Smooth muscle cell (in vitro differentiated cells): ENCODE data around the gene TFAP2C. TPM values are rescaled to one million over a fixed set of nuclear protein-coding genes. Genes with fewer than 3 reads are reported as not detected.

ENCODE experiments used
- DNase-seq: peaks from one replicate; lab custom pipeline; 2025; ENCODE audit not compliant: unreplicated experiment; lab: John Stamatoyannopoulos, UW
- H2AFZ ChIP-seq: fragments of 200-600 bp; sonication (generic); 2 replicates; pipeline ENCODE4 v1.6.0; 2016; ENCODE audit warnings: antibody characterized with exemption, low read depth, mild to moderate bottlenecking
- H3F3A ChIP-seq: fragments of 200-600 bp; sonication (generic); 2 replicates; pipeline ENCODE4 v1.6.0; 2017; ENCODE audit warnings: antibody characterized with exemption, low read depth
- H3K27ac ChIP-seq: fragments of 200-600 bp; sonication (generic); 2 replicates; pipeline ENCODE4 v1.5.1; 2016; ENCODE audit warnings: low read depth, mild to moderate bottlenecking
- H3K27me3 ChIP-seq: fragments of 200-600 bp; sonication (generic); 2 replicates; pipeline ENCODE4 v1.6.1; 2016; ENCODE audit warnings: low read depth, mild to moderate bottlenecking
- H3K36me3 ChIP-seq: fragments of 200-600 bp; sonication (generic); 2 replicates; pipeline ENCODE4 v1.5.1; 2016; ENCODE audit warnings: low read depth
- H3K4me1 ChIP-seq: fragments of 200-600 bp; sonication (generic); 2 replicates; pipeline ENCODE4 v1.5.1; 2016; ENCODE audit warnings: low read depth
- H3K4me2 ChIP-seq: fragments of 200-600 bp; sonication (generic); 2 replicates; pipeline ENCODE4 v1.6.0; 2016; ENCODE audit warnings: mild to moderate bottlenecking
- H3K4me3 ChIP-seq: fragments of 200-600 bp; sonication (generic); 2 replicates; pipeline ENCODE4 v1.5.1; 2016; ENCODE audit warnings: mild to moderate bottlenecking
- H3K79me2 ChIP-seq: fragments of 200-600 bp; sonication (generic); 2 replicates; pipeline ENCODE4 v1.6.0; 2016; ENCODE audit warnings: low read depth, mild to moderate bottlenecking
- H3K9ac ChIP-seq: fragments of 200-600 bp; sonication (generic); 2 replicates; pipeline ENCODE4 v1.6.0; 2016; ENCODE audit warnings: low read depth
- H3K9me3 ChIP-seq: fragments of 200-600 bp; sonication (generic); replicated peaks from 2 replicates; pipeline ENCODE4 v1.5.1; 2016; ENCODE audit warnings: low read depth
- H4K20me1 ChIP-seq: fragments of 200-600 bp; sonication (generic); 2 replicates; pipeline ENCODE4 v1.6.0; 2016; ENCODE audit warnings: low read depth
- CTCF ChIP-seq: fragments of 200-600 bp; sonication (generic); IDR thresholded peaks from 2 replicates; pipeline ENCODE4 v1.5.1; 2017; ENCODE audit warnings: borderline replicate concordance, mild to moderate bottlenecking, antibody characterized with exemption; ENCODE audit not compliant: insufficient read depth, poor library complexity, severe bottlenecking
- WGBS: methylation state at CpG from one replicate; pipeline ENCODE4 v1.1.7; 2016; ENCODE audit warnings: low lambda C conversion rate; 5-methylcytosine and 5-hydroxymethylcytosine counted together
- polyA plus RNA-seq: library from polyadenylated mRNA; unstranded; fragments of >200 nt; fragmentation: Nextera tagmentation; extraction: Ambion mirVana; gene quantifications from 2 replicates; pipeline ENCODE4 v1.2.1, GENCODE V29; 2016
- total RNA-seq: library from RNA; depleted of rRNA; stranded (reverse); fragments of >200 nt; gene quantifications from 2 replicates; pipeline ENCODE4 v1.2.3, GENCODE V29; 2014

TFAP2C gene
- total and polyA plus RNA-seq, 2 experiments from 2014 or later, result 2.5 to 5.8 TPM

DNA sequence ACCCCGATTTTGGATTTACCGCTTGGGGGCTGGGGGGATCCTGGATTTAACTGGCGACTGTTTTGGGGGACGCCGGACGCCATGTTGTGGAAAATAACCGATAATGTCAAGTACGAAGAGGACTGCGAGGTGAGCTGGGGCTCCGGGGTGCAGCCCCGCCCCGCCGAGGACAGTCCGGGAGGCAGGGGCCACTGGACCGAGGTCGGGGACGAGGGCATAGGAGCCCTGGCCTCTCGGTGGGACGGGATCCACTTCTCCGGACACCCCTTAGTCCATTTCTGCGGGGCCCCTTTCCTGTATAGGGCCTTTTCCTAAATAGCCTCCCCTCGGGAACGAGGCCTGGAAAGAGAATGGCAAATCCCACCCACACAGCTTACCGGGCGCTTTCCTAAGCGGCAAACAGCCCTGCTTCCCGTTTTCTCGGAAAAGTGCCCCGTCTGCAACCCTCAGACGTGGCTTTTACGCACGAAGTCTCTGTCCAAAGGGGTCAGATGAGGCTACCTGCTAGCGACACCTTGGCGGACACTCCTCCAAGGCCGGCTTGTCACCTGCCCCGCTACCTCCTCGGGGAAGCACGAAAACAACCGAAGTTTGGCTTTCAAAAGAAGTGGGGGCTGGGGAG, 469 bp downstream of the TFAP2C start:
- Histone ChIP-seq H3F3A (no peaks in the 10 kb centered on the region), H3K9ac (peak overlapping the region; percentile 54), H3K27me3 (peaks cover 99% of the 10 kb centered on the region), H3K27ac (peak overlapping the region; percentile 33), H3K79me2 (no peaks in the 10 kb centered on the region), H3K9me3 (no peaks in the 10 kb centered on the region), H4K20me1 (peaks cover 17% of the 10 kb centered on the region), H3K4me3 (peak overlapping the region; percentile 71), H3K4me2 (peak overlapping the region; percentile 96), H3K36me3 (no peaks in the 10 kb centered on the region), H3K4me1 (peaks cover 48% of the 10 kb centered on the region), H2AFZ (peak overlapping the region; percentile 90)
- TF ChIP-seq CTCF, result no peak
- no peak for DNase-seq
- WGBS, result under 1% methylated on average over 39 of the region's 39 CpGs

- H3K4me2 ChIP-seq, result peak overlapping the region; percentile 96
- TF ChIP-seq CTCF, result peak; percentile 60
- H3K36me3 ChIP-seq, result no peaks in the 10 kb centered on the region
- H2AFZ ChIP-seq, result peak overlapping the region; percentile 90
- peaks cover 17% of the 10 kb centered on the region for H4K20me1 ChIP-seq
- no peaks in the 10 kb centered on the region for H3K9me3 ChIP-seq
- peaks cover 98% of the 10 kb centered on the region for H3K27me3 ChIP-seq
- no peaks in the 10 kb centered on the region for H3F3A ChIP-seq
- H3K79me2 ChIP-seq, result no peaks in the 10 kb centered on the region
- WGBS, result 2% methylated on average over 37 of the region's 38 CpGs
- peak overlapping the region; percentile 71 for H3K4me3 ChIP-seq
- no peak for DNase-seq
- H3K4me1 ChIP-seq, result peaks cover 47% of the 10 kb centered on the region
- H3K27ac ChIP-seq, result no peak overlapping the region
- no peak overlapping the region for H3K9ac ChIP-seq
These were observed 984 bp downstream of the TFAP2C start for GRCh38 chr20:56630086-56630493.

DNA sequence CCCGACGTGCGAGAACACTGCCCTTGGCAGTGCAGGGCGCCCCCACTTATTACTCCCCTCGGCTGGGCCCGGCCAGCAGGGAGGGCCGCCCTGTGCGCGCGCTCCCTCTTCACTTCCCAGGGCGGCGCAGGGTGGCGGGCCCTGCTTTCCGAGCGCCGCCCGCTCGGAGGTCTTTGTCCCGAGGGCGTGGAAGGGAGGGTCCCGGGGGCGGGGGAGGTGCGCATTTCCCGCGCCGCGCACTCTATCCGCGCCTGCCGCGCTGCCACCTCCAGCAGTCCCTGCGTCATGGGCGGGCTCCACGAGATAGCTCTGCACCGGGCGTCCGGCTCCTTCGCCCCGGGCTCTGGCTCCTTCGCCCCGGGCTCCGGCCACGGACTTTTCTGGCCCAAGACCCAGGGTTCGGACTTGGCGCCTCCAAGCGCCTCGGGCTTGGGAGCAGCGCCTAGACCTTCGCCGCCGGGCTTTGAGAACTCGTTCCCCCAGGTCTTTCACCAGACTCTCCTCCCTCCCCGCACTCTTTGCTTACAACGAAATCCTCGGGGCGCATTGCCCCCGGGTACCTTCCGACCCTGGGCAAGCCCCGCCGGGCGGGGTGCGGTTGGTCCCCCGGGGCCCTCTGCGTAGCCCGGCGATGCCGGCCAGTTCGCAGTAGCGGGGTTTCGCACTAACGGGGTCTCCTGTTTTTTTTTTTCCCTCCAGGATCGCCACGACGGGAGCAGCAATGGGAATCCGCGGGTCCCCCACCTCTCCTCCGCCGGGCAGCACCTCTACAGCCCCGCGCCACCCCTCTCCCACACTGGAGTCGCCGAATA, 1.6 kb downstream of the TFAP2C start:
- peaks cover 17% of the 10 kb centered on the region for H4K20me1 ChIP-seq
- no peak for TF ChIP-seq CTCF
- H3K27ac ChIP-seq, result no peak overlapping the region
- no peaks in the 10 kb centered on the region for H3F3A ChIP-seq
- H3K27me3 ChIP-seq, result peaks cover 92% of the 10 kb centered on the region
- no peak overlapping the region for H2AFZ ChIP-seq
- H3K36me3 ChIP-seq, result no peaks in the 10 kb centered on the region
- H3K4me1 ChIP-seq, result peaks cover 41% of the 10 kb centered on the region
- peak overlapping the region; percentile 71 for H3K4me3 ChIP-seq
- H3K9me3 ChIP-seq, result no peaks in the 10 kb centered on the region
- no peak overlapping the region for H3K9ac ChIP-seq
- 1% methylated on average over 72 of the region's 82 CpGs for WGBS
- H3K4me2 ChIP-seq, result peak overlapping the region; percentile 96
- DNase-seq, result no peak
- no peaks in the 10 kb centered on the region for H3K79me2 ChIP-seq
